Suppressor macrophage (primary cell): Measurements from ENCODE around the gene PSPN.

Source experiments
- DNase-seq, 4 experiments: peaks; one replicate each; pipeline ENCODE4 v3.0.0-alpha.2; 2020 to 2022

PSPN gene

DNA sequence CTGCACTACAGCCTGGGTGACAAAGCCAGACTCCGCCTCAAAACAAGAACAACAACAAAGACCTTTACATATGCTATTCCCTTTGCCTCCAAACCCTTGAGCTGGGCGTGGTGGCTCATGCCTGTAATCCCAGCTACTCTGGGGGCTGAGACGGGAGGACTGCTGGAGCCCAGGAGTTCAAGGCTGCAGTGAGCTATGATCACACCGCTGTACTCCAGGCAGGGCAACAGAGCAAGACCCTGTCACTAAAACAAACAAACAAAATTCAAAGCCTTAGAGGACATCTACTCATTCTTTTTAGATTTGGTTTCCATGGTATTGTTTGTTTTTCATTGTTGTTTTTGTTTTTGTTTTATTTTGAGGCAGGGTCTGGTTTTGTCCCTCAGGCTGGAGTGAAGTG lies 50.1 kb downstream of the PSPN start:
- no peak for DNase-seq
